GM23338 (cell line): ENCODE measurements around the gene MBNL3. TPM values are rescaled to one million over a fixed set of nuclear protein-coding genes. Genes with fewer than 3 reads are reported as not detected.

ENCODE experiments used
- ATAC-seq: fragments of 200-7000 bp; cut with Tn5 transposase; 3 replicates; pipeline ENCODE4 v1.9.1; 2020
- DNase-seq: peaks from one replicate; pipeline ENCODE4 v3.0.0-alpha.2; 2015; ENCODE audit warnings: low spot score
- H2AFZ ChIP-seq: fragments of 200-600 bp; sonication (generic); 2 replicates; pipeline ENCODE4 v1.8.0; 2016; ENCODE audit warnings: antibody characterized with exemption, mild to moderate bottlenecking, moderate library complexity
- H3F3A ChIP-seq: fragments of 200-600 bp; sonication (generic); replicated peaks from 2 replicates; pipeline ENCODE4 v1.8.0; 2017; ENCODE audit warnings: antibody characterized with exemption, mixed run types, low read depth
- H3K27ac ChIP-seq: fragments of 200-600 bp; sonication (generic); 2 replicates; pipeline ENCODE4 v1.6.1; 2016; ENCODE audit warnings: low read depth
- H3K27me3 ChIP-seq: fragments of 200-600 bp; sonication (generic); 2 replicates; pipeline ENCODE4 v1.8.0; 2016; ENCODE audit warnings: mild to moderate bottlenecking, mixed run types, moderate library complexity; ENCODE audit not compliant: insufficient read depth
- H3K36me3 ChIP-seq: fragments of 200-600 bp; sonication (generic); 2 replicates; pipeline ENCODE4 v1.8.0; 2016; ENCODE audit warnings: mild to moderate bottlenecking; ENCODE audit not compliant: insufficient read depth
- H3K4me1 ChIP-seq: fragments of 200-600 bp; sonication (generic); 2 replicates; pipeline ENCODE4 v1.8.0; 2016; ENCODE audit warnings: mild to moderate bottlenecking, moderate library complexity; ENCODE audit not compliant: insufficient read depth
- H3K4me2 ChIP-seq: fragments of 200-600 bp; sonication (generic); 2 replicates; pipeline ENCODE4 v1.7.1; 2017; ENCODE audit warnings: mixed run types
- H3K4me3 ChIP-seq: fragments of 200-600 bp; sonication (generic); 2 replicates; pipeline ENCODE4 v1.6.1; 2016; ENCODE audit warnings: mixed run types
- H3K79me2 ChIP-seq: fragments of 200-600 bp; sonication (generic); replicated peaks from 2 replicates; pipeline ENCODE4 v1.8.0; 2017; ENCODE audit warnings: mild to moderate bottlenecking; ENCODE audit not compliant: insufficient read depth
- H3K9me2 ChIP-seq: fragments of 200-600 bp; sonication (generic); 2 replicates; pipeline ENCODE4 v1.8.0; 2017; ENCODE audit not compliant: insufficient read depth
- H4K20me1 ChIP-seq: fragments of 200-600 bp; sonication (generic); replicated peaks from 2 replicates; pipeline ENCODE4 v1.8.0; 2017; ENCODE audit warnings: mild to moderate bottlenecking; ENCODE audit not compliant: insufficient read depth
- H3K27ac Mint-ChIP-seq: 2 replicates; pipeline ENCODE4 v1.8.0; 2020; ENCODE audit warnings: inconsistent platforms, mild to moderate bottlenecking, moderate library complexity, mixed read lengths
- H3K27me3 Mint-ChIP-seq: 3 replicates; pipeline ENCODE4 v1.8.0; 2022; ENCODE audit warnings: low read depth, mild to moderate bottlenecking, moderate library complexity, mixed read lengths, inconsistent platforms; ENCODE audit not compliant: insufficient read depth, poor library complexity
- H3K36me3 Mint-ChIP-seq: 3 replicates; pipeline ENCODE4 v1.8.0; 2021; ENCODE audit warnings: low read depth, mild to moderate bottlenecking, inconsistent platforms, moderate library complexity, mixed read lengths
- H3K4me1 Mint-ChIP-seq: 3 replicates; pipeline ENCODE4 v1.8.0; 2020; ENCODE audit warnings: mild to moderate bottlenecking, inconsistent platforms, mixed read lengths
- H3K4me3 Mint-ChIP-seq: 3 replicates; pipeline ENCODE4 v1.8.0; 2021; ENCODE audit warnings: moderate library complexity, mild to moderate bottlenecking, inconsistent platforms, mixed read lengths
- H3K9me3 Mint-ChIP-seq: 3 replicates; pipeline ENCODE4 v1.8.0; 2020; ENCODE audit warnings: moderate library complexity, mild to moderate bottlenecking, inconsistent platforms, mixed read lengths
- CREB1 ChIP-seq: fragments of 250-450 bp; sonication (Bioruptor Pico); IDR thresholded peaks from 2 replicates; pipeline ENCODE4 v1.5.0; 2020; ENCODE audit warnings: low read depth, mild to moderate bottlenecking, moderate library complexity
- CTCF ChIP-seq, 2 experiments: fragments of 200-600 bp in 1 of 2; sonication (generic) in 1 of 2; conservative IDR thresholded peaks; 2 replicates each; pipeline versions ENCODE4 v1.5.1 to v1.6.1; 2016 to 2017; ENCODE audit warnings: antibody characterized with exemption in 2 of 2, low read depth in 2 of 2, mild to moderate bottlenecking in 2 of 2, moderate library complexity in 1 of 2
- ETS1 ChIP-seq: IDR thresholded peaks from 2 replicates; pipeline ENCODE4 v1.6.1; 2016; ENCODE audit warnings: antibody characterized with exemption
- EZH2 ChIP-seq: fragments of 200-600 bp; sonication (generic); IDR thresholded peaks from one replicate; pipeline ENCODE4 v1.8.0; 2017; ENCODE audit warnings: antibody characterized with exemption, mild to moderate bottlenecking, low read depth; ENCODE audit not compliant: unreplicated experiment
- EZH2phosphoT487 ChIP-seq: fragments of 200-600 bp; sonication (generic); IDR thresholded peaks from one replicate; pipeline ENCODE4 v1.8.1; 2018; ENCODE audit warnings: antibody characterized with exemption; ENCODE audit not compliant: unreplicated experiment
- JUNB ChIP-seq: IDR thresholded peaks from one replicate; pipeline ENCODE4 v1.6.1; 2016; ENCODE audit warnings: antibody characterized with exemption; ENCODE audit not compliant: unreplicated experiment
- NANOG ChIP-seq: IDR thresholded peaks from 2 replicates; pipeline ENCODE4 v1.6.1; 2016; ENCODE audit warnings: antibody characterized with exemption, borderline replicate concordance
- POLR2AphosphoS5 ChIP-seq: IDR thresholded peaks from 2 replicates; pipeline ENCODE4 v1.6.1; 2016; ENCODE audit warnings: antibody characterized with exemption, low read depth
- REST ChIP-seq: IDR thresholded peaks from one replicate; pipeline ENCODE4 v1.6.1; 2018; ENCODE audit warnings: antibody characterized with exemption; ENCODE audit not compliant: unreplicated experiment
- STAT1 ChIP-seq: IDR thresholded peaks from one replicate; pipeline ENCODE4 v1.6.1; 2016; ENCODE audit warnings: antibody characterized with exemption; ENCODE audit not compliant: unreplicated experiment
- ZNF114 ChIP-seq: fragments of 250-450 bp; sonication (Bioruptor Pico); IDR thresholded peaks from 2 replicates; pipeline ENCODE4 v1.5.0; 2020; ENCODE audit warnings: mild to moderate bottlenecking, moderate library complexity
- ZNF331 ChIP-seq: fragments of 250-450 bp; sonication (Bioruptor Pico); IDR thresholded peaks from 2 replicates; pipeline ENCODE4 v1.5.0; 2020; ENCODE audit warnings: low read depth, mild to moderate bottlenecking, moderate library complexity
- ZNF462 ChIP-seq: fragments of 250-450 bp; sonication (Bioruptor Pico); IDR thresholded peaks from 2 replicates; pipeline ENCODE4 v1.5.0; 2020; ENCODE audit warnings: mild to moderate bottlenecking, moderate library complexity
- polyA plus RNA-seq: library from polyadenylated mRNA; unstranded; fragments of >200 nt; fragmentation: Nextera tagmentation; extraction: Ambion mirVana; gene quantifications from 2 replicates; pipeline ENCODE4 v1.2.1, GENCODE V29; 2016
- total RNA-seq: library from RNA; depleted of rRNA; stranded (reverse); fragments of >200 nt; shearing (Covaris generic); gene quantifications from 2 replicates; pipeline ENCODE4 v1.2.3, GENCODE V29; 2014

MBNL3 gene
- total and polyA plus RNA-seq, 2 experiments from 2014 or later = 2.3 to 2.4 TPM

- Histone ChIP-seq H3F3A (no peaks in the 10 kb centered on the region), H3K27me3 (no peaks in the 10 kb centered on the region), H3K36me3 (no peaks in the 10 kb centered on the region), H3K4me3 (no peak overlapping the region), H3K9me2 (no peaks in the 10 kb centered on the region), H3K27ac (no peak overlapping the region), H2AFZ (no peak overlapping the region), H4K20me1 (no peaks in the 10 kb centered on the region), H3K4me1 (no peaks in the 10 kb centered on the region), H3K4me2 (no peak overlapping the region), H3K79me2 (no peaks in the 10 kb centered on the region)
- H3K4me3 Mint-ChIP-seq = no peak overlapping the region
- no peaks in the 10 kb centered on the region for H3K4me1 Mint-ChIP-seq
- ATAC-seq (no peak), DNase-seq (no peak)
- H3K36me3 Mint-ChIP-seq = no peaks in the 10 kb centered on the region
- no peak overlapping the region for H3K27ac Mint-ChIP-seq
- TF ChIP-seq EZH2 (no peak), ZNF462 (CRISPR knock-in tag) (no peak), ETS1 (no peak), POLR2AphosphoS5 (no peak), EZH2phosphoT487 (no peak), STAT1 (no peak), REST (no peak), NANOG (no peak), ZNF331 (CRISPR knock-in tag) (no peak), CREB1 (CRISPR knock-in tag) (no peak), ZNF114 (no peak), JUNB (no peak), CTCF (conservative IDR thresholded peaks at IDR 0.05; ENCODE audit: low read depth in 2 of 2) (no peak)
- peaks cover 3% of the 10 kb centered on the region for H3K27me3 Mint-ChIP-seq
- H3K9me3 Mint-ChIP-seq = 0 out of 3 replicates have a peak, but pooled peaks cover 2% of the 10 kb centered on the region
Measured at GRCh38 chrX:132331000-132331399, 157.8 kb downstream of the MBNL3 start.
